H9 (cell line): Measurements from ENCODE around the gene PDZD2. TPM values are rescaled to one million over a fixed set of nuclear protein-coding genes. Genes with fewer than 3 reads are reported as not detected.

Source experiments
- DNase-seq: peaks from one replicate; pipeline ENCODE4 v3.0.0-alpha.2; 2017
- H2AFZ ChIP-seq: one replicate; pipeline ENCODE4 v1.6.1; 2013; ENCODE audit warnings: mild to moderate bottlenecking, low read length, control low read depth, moderate library complexity
- H2AK5ac ChIP-seq: 2 replicates; pipeline ENCODE4 v1.6.1; 2013; ENCODE audit warnings: low read length, control low read depth, mixed read lengths; ENCODE audit not compliant: insufficient read length
- H2BK120ac ChIP-seq: one replicate; pipeline ENCODE4 v1.6.1; 2013; ENCODE audit warnings: low read depth, mild to moderate bottlenecking, low read length, control low read depth, inconsistent platforms; ENCODE audit not compliant: poor library complexity, severe bottlenecking
- H2BK12ac ChIP-seq: 2 replicates; pipeline ENCODE4 v1.6.1; 2013; ENCODE audit warnings: low read length, control low read depth, mixed read lengths, low read depth; ENCODE audit not compliant: insufficient read length
- H2BK15ac ChIP-seq: 2 replicates; pipeline ENCODE4 v1.6.1; 2013; ENCODE audit warnings: low read depth, low read length, control low read depth
- H2BK20ac ChIP-seq: one replicate; pipeline ENCODE4 v1.6.1; 2013; ENCODE audit warnings: low read depth, mild to moderate bottlenecking, low read length, control low read depth, inconsistent platforms; ENCODE audit not compliant: poor library complexity, severe bottlenecking
- H2BK5ac ChIP-seq: 2 replicates; pipeline ENCODE4 v1.6.1; 2013; ENCODE audit warnings: low read length, control low read depth, mixed read lengths; ENCODE audit not compliant: insufficient read length
- H3K14ac ChIP-seq: 2 replicates; pipeline ENCODE4 v1.6.1; 2013; ENCODE audit warnings: low read length, control low read depth; ENCODE audit not compliant: insufficient read depth
- H3K18ac ChIP-seq: 2 replicates; pipeline ENCODE4 v1.6.1; 2013; ENCODE audit warnings: low read depth, mild to moderate bottlenecking, mixed read lengths, low read length, control low read depth; ENCODE audit not compliant: insufficient read length
- H3K23ac ChIP-seq: 2 replicates; pipeline ENCODE4 v1.6.1; 2013; ENCODE audit warnings: low read length, control low read depth, mixed read lengths, low read depth; ENCODE audit not compliant: insufficient read length
- H3K23me2 ChIP-seq: 2 replicates; pipeline ENCODE4 v1.6.1; 2013; ENCODE audit warnings: low read depth, mild to moderate bottlenecking, mixed read lengths, low read length, control low read depth; ENCODE audit not compliant: insufficient read length, poor library complexity, severe bottlenecking
- H3K27ac ChIP-seq: 2 replicates; pipeline ENCODE4 v1.5.1; 2013; ENCODE audit warnings: low read length, control low read depth, mixed read lengths, low read depth; ENCODE audit not compliant: insufficient read length
- H3K27me3 ChIP-seq: 2 replicates; pipeline ENCODE4 v1.6.1; 2013; ENCODE audit warnings: low read length, control low read depth, inconsistent platforms; ENCODE audit not compliant: insufficient read depth
- H3K4ac ChIP-seq: 2 replicates; pipeline ENCODE4 v1.6.1; 2013; ENCODE audit warnings: low read depth, mild to moderate bottlenecking, control low read depth, inconsistent platforms, low read length, moderate library complexity
- H3K4me1 ChIP-seq: 2 replicates; pipeline ENCODE4 v1.6.1; 2013; ENCODE audit warnings: low read length, control low read depth, inconsistent platforms; ENCODE audit not compliant: insufficient read depth
- H3K4me2 ChIP-seq: 2 replicates; pipeline ENCODE4 v1.6.1; 2013; ENCODE audit warnings: low read length, control low read depth, mixed read lengths; ENCODE audit not compliant: insufficient read length, insufficient read depth
- H3K56ac ChIP-seq: 2 replicates; pipeline ENCODE4 v1.6.1; 2013; ENCODE audit warnings: low read depth, mild to moderate bottlenecking, mixed read lengths, low read length, control low read depth; ENCODE audit not compliant: insufficient read length
- H3K79me1 ChIP-seq: 2 replicates; pipeline ENCODE4 v1.6.1; 2013; ENCODE audit warnings: low read depth, mild to moderate bottlenecking, moderate library complexity, low read length, control low read depth, inconsistent platforms; ENCODE audit not compliant: insufficient read depth, poor library complexity, severe bottlenecking
- H3K79me2 ChIP-seq: 2 replicates; pipeline ENCODE4 v1.6.1; 2013; ENCODE audit warnings: low read length, control low read depth, inconsistent platforms; ENCODE audit not compliant: insufficient read depth
- H3K9ac ChIP-seq: 2 replicates; pipeline ENCODE4 v1.6.1; 2013; ENCODE audit warnings: low read length, control low read depth, mixed read lengths; ENCODE audit not compliant: insufficient read length; ENCODE audit errors: extremely low read depth
- H3K9me3 ChIP-seq: one replicate; pipeline ENCODE4 v1.6.1; 2013; ENCODE audit warnings: low read depth, low read length, inconsistent platforms; ENCODE audit not compliant: control insufficient read depth
- H3T11ph ChIP-seq: one replicate; pipeline ENCODE4 v1.6.1; 2013; ENCODE audit warnings: mild to moderate bottlenecking, low read length, control low read depth, inconsistent platforms
- H4K20me1 ChIP-seq: one replicate; pipeline ENCODE4 v1.6.1; 2013; ENCODE audit not compliant: control insufficient read depth, insufficient read length, insufficient read depth
- H4K5ac ChIP-seq: 2 replicates; pipeline ENCODE4 v1.6.1; 2013; ENCODE audit warnings: low read depth, mild to moderate bottlenecking, mixed read lengths, low read length, control low read depth; ENCODE audit not compliant: insufficient read length
- H4K8ac ChIP-seq: replicated peaks from 2 replicates; pipeline ENCODE4 v1.6.1; 2013; ENCODE audit warnings: low read length, control low read depth, mixed read lengths, low read depth; ENCODE audit not compliant: insufficient read length
- H4K91ac ChIP-seq: 2 replicates; pipeline ENCODE4 v1.6.1; 2013; ENCODE audit warnings: low read depth, mild to moderate bottlenecking, moderate library complexity, mixed read lengths, low read length, control low read depth; ENCODE audit not compliant: insufficient read length
- H3K27ac Mint-ChIP-seq, 3 experiments: 2 replicates in 2 of 3; 3 replicates in 1 of 3; pipeline ENCODE4 v1.8.0; 2020 to 2021; ENCODE audit warnings: mixed read lengths in 3 of 3, mild to moderate bottlenecking in 1 of 3, moderate library complexity in 1 of 3
- H3K27me3 Mint-ChIP-seq: 2 replicates; pipeline ENCODE4 v1.8.0; 2021; ENCODE audit warnings: low read depth, mild to moderate bottlenecking, moderate library complexity, mixed read lengths
- H3K36me3 Mint-ChIP-seq, 3 experiments: 2 replicates in 2 of 3; 3 replicates in 1 of 3; pipeline ENCODE4 v1.8.0; 2020 to 2021; ENCODE audit warnings: low read depth in 3 of 3, mixed read lengths in 3 of 3; ENCODE audit not compliant: insufficient read depth in 1 of 3
- H3K4me1 Mint-ChIP-seq, 2 experiments: 2 replicates each; pipeline ENCODE4 v1.8.0; 2020; ENCODE audit warnings: mixed read lengths in 2 of 2
- H3K4me3 Mint-ChIP-seq, 2 experiments: 2 replicates in 1 of 2; 3 replicates in 1 of 2; pipeline ENCODE4 v1.8.0; 2020 to 2021; ENCODE audit warnings: mild to moderate bottlenecking in 2 of 2, mixed read lengths in 2 of 2, moderate library complexity in 1 of 2
- H3K9me3 Mint-ChIP-seq, 2 experiments: 2 replicates in 1 of 2; 3 replicates in 1 of 2; pipeline ENCODE4 v1.8.0; 2020; ENCODE audit warnings: mild to moderate bottlenecking in 2 of 2, mixed read lengths in 2 of 2, moderate library complexity in 1 of 2
- CTCF ChIP-seq: fragments of 200-600 bp; sonication (generic); conservative IDR thresholded peaks from 3 replicates; pipeline ENCODE4 v1.8.0; 2021; ENCODE audit warnings: antibody characterized with exemption, mild to moderate bottlenecking
- WGBS: extraction: QIAGEN DNeasy Blood & Tissue Kit; methylation state at CpG from one replicate; pipeline ENCODE4 v1.1.7; 2013; ENCODE audit warnings: missing lambda C conversion rate, low lambda C conversion rate, mixed read lengths; ENCODE audit not compliant: insufficient read length; ENCODE audit errors: extremely low coverage; 5-methylcytosine and 5-hydroxymethylcytosine counted together
- total RNA-seq: library from RNA; stranded (reverse); gene quantifications from 2 replicates; pipeline ENCODE4 v1.2.1, GENCODE V29; 2021

The PDZD2 gene
- total RNA-seq, 1 experiment from 2014 or later: 9.9 TPM

DNA sequence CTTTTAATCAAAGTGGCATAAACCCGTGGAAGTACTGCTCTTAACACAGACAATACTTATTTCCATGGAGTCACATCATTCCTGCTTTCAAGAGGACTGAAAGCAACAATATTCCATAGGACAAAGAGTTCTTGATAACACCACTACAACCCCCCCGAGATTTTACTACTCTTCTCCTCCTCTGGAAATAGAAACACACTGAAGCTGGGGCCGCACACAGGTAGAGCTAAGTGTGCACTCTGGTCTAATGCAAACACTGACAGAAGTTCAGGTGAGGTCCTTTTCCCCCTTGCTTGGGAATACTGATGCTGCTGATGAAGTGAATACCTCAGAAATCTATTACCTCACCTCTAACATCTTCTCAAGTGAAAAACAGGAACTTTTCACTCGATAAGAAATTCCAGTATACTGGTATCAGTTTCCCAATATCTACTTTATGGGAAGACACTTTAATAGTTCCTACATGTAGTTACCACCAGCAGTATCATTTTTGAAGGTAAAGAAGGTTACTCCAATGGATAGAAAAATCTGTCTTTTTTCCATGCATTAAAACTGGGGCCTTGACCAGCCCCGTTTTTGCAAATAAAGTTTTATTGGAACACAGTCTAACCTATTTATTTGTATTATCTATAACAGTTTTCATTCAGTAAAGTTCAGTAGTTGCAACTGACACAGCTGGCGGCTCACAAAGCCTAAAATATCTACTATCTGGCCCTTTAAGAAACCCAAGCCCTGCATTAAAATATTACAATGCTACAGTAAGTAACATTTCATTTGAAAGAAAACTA lies 485.2 kb downstream of the PDZD2 start:
- H2AFZ ChIP-seq: no peak overlapping the region
- H3K9me3 Mint-ChIP-seq: no peaks in the 10 kb centered on the region
- no peak overlapping the region for H2AK5ac ChIP-seq
- H3K27ac Mint-ChIP-seq: 0 out of 7 replicates have a peak overlapping the region, but pooled peaks of 1 of the 3 experiments have one; percentile 6
- no peaks in the 10 kb centered on the region for H3K4me1 ChIP-seq
- no peak for DNase-seq
- peaks cover 25 to 57% (median 46%) of the 10 kb centered on the region in 3 experiments for H3K36me3 Mint-ChIP-seq
- no peak overlapping the region for H3K56ac ChIP-seq
- H3K23ac ChIP-seq: no peak overlapping the region
- H3K4me3 Mint-ChIP-seq: no peak overlapping the region
- no peak overlapping the region for H2BK5ac ChIP-seq
- H3K9me3 ChIP-seq: no peaks in the 10 kb centered on the region
- no peak overlapping the region for H2BK12ac ChIP-seq
- H3K9ac ChIP-seq: no peak overlapping the region
- no peak overlapping the region for H4K91ac ChIP-seq
- TF ChIP-seq CTCF: no peak
- H4K8ac ChIP-seq: no peak overlapping the region
- no peak overlapping the region for H2BK15ac ChIP-seq
- H3K27me3 ChIP-seq: no peaks in the 10 kb centered on the region; the same call in 1 of the 2 replicates
- no peak overlapping the region for H2BK120ac ChIP-seq
- H3K14ac ChIP-seq: no peak overlapping the region
- no peak overlapping the region for H3K18ac ChIP-seq
- H3K4me2 ChIP-seq: no peak overlapping the region
- no peak overlapping the region for H2BK20ac ChIP-seq
- no peaks in the 10 kb centered on the region for H3K27me3 Mint-ChIP-seq
- H3K79me1 ChIP-seq: peaks cover 11% of the 10 kb centered on the region
- H4K20me1 ChIP-seq: no peaks in the 10 kb centered on the region
- no peak overlapping the region for H3T11ph ChIP-seq
- H3K23me2 ChIP-seq: no peaks in the 10 kb centered on the region
- H4K5ac ChIP-seq: no peak overlapping the region
- H3K4me1 Mint-ChIP-seq: peaks cover 9 to 12% of the 10 kb centered on the region in 2 experiments
- peaks cover 3% of the 10 kb centered on the region; the same call in 1 of the 2 replicates for H3K79me2 ChIP-seq
- WGBS: no CpG with 5 or more reads among the region's 6 CpGs
- no peak overlapping the region for H3K27ac ChIP-seq
- no peak overlapping the region for H3K4ac ChIP-seq
